OCI-LY7 (cell line): ENCODE results near the gene NAT9. TPM values are rescaled to one million over a fixed set of nuclear protein-coding genes. Genes with fewer than 3 reads are reported as not detected.

Experiments
- BruUV-seq: library from RNA; stranded (reverse); fragments of 400-500 nt; replicated peaks from 2 replicates; lab custom pipeline; 2021; lab: Mats Ljungman, UMichigan
- CTCF ChIA-PET: fragments of 300-600 bp; sonication (Branson Sonifier 250); formaldehyde crosslinking; loops from one replicate; lab custom pipeline; 2022; ENCODE audit warnings: antibody characterized with exemption; ENCODE audit not compliant: unreplicated experiment; lab: Charles Lee
- POLR2A ChIA-PET: fragments of 300-600 bp; sonication (Branson Sonifier 250); formaldehyde crosslinking; loops from one replicate; lab custom pipeline; 2022; ENCODE audit warnings: antibody characterized with exemption; lab: Charles Lee
- DNase-seq: peaks from one replicate; pipeline ENCODE4 v3.0.0-alpha.2; 2015; ENCODE audit warnings: low spot score
- H2AFZ ChIP-seq: fragments of 200-600 bp; sonication (generic), shearing (Covaris generic); 2 replicates; pipeline ENCODE4 v1.6.1; 2014; ENCODE audit warnings: mild to moderate bottlenecking, antibody characterized with exemption, low read length, moderate library complexity
- H3K27ac ChIP-seq: fragments of 200-600 bp; sonication (generic); 2 replicates; pipeline ENCODE4 v1.5.1; 2014; ENCODE audit warnings: mixed run types, low read depth, mild to moderate bottlenecking, moderate library complexity, low read length, inconsistent platforms; ENCODE audit not compliant: poor library complexity, severe bottlenecking
- H3K36me3 ChIP-seq: fragments of 200-600 bp; sonication (generic); 2 replicates; pipeline ENCODE4 v1.6.1; 2014; ENCODE audit warnings: mild to moderate bottlenecking, antibody characterized with exemption, low read length, moderate library complexity, mixed read lengths; ENCODE audit not compliant: insufficient read depth
- H3K4me1 ChIP-seq: fragments of 200-600 bp; sonication (generic); 2 replicates; pipeline ENCODE4 v1.5.1; 2014; ENCODE audit warnings: mild to moderate bottlenecking, low read length; ENCODE audit not compliant: insufficient read depth, poor library complexity, severe bottlenecking
- H3K4me2 ChIP-seq: fragments of 200-600 bp; sonication (generic); 2 replicates; pipeline ENCODE4 v1.6.1; 2014; ENCODE audit warnings: mild to moderate bottlenecking, low read length
- H3K4me3 ChIP-seq: fragments of 200-600 bp; sonication (generic); 2 replicates; pipeline ENCODE4 v1.5.1; 2014; ENCODE audit warnings: mild to moderate bottlenecking, low read depth, low read length; ENCODE audit not compliant: poor library complexity, severe bottlenecking
- H3K79me2 ChIP-seq: fragments of 200-600 bp; sonication (generic); 2 replicates; pipeline ENCODE4 v1.6.1; 2016; ENCODE audit warnings: low read depth, mild to moderate bottlenecking, low read length, moderate library complexity, mixed read lengths; ENCODE audit not compliant: insufficient read depth
- H3K9me2 ChIP-seq: fragments of 200-600 bp; sonication (generic); 2 replicates; pipeline ENCODE4 v1.6.1; 2016; ENCODE audit warnings: mild to moderate bottlenecking, low read length, mixed read lengths; ENCODE audit not compliant: insufficient read depth
- H3K9me3 ChIP-seq: fragments of 200-600 bp; sonication (generic); 2 replicates; pipeline ENCODE4 v1.6.1; 2014; ENCODE audit warnings: mild to moderate bottlenecking, mixed run types, low read length, mixed read lengths
- H4K20me1 ChIP-seq: fragments of 200-600 bp; sonication (generic); 2 replicates; pipeline ENCODE4 v1.6.1; 2014; ENCODE audit warnings: mild to moderate bottlenecking, antibody characterized with exemption, low read length, moderate library complexity, mixed read lengths; ENCODE audit not compliant: insufficient read depth
- EZH2phosphoT487 ChIP-seq: fragments of 200-600 bp; sonication (generic); IDR thresholded peaks from 2 replicates; pipeline ENCODE4 v1.6.1; 2018; ENCODE audit warnings: low read depth, borderline replicate concordance, mild to moderate bottlenecking, mixed run types, antibody characterized with exemption, low read length, moderate library complexity, mixed read lengths
- intact Hi-C: fragments of 100-400 bp; cut with micrococcal nuclease; formaldehyde crosslinking; loops from one replicate; pipeline ENCODE4 v1.10.0; 2022; ENCODE audit not compliant: unreplicated experiment
- total RNA-seq, 2 experiments: library from RNA; depleted of rRNA in 1 of 2; stranded (reverse); fragments of >200 nt in 1 of 2; shearing (Covaris generic) in 1 of 2; gene quantifications; 2 replicates each; pipeline ENCODE4 v1.2.3, GENCODE V29; 2014 to 2022
- TF ChIP-seq, protein P1 (sequence below): fragments of 200-600 bp; sonication (generic); conservative IDR thresholded peaks from 2 replicates; pipeline ENCODE4 v1.5.1; 2014; ENCODE audit warnings: mild to moderate bottlenecking, antibody characterized with exemption, low read length, moderate library complexity, mixed read lengths

Gene NAT9
- total RNA-seq, 2 experiments from 2014 or later, result 77.2 to 87.9 TPM

DNA sequence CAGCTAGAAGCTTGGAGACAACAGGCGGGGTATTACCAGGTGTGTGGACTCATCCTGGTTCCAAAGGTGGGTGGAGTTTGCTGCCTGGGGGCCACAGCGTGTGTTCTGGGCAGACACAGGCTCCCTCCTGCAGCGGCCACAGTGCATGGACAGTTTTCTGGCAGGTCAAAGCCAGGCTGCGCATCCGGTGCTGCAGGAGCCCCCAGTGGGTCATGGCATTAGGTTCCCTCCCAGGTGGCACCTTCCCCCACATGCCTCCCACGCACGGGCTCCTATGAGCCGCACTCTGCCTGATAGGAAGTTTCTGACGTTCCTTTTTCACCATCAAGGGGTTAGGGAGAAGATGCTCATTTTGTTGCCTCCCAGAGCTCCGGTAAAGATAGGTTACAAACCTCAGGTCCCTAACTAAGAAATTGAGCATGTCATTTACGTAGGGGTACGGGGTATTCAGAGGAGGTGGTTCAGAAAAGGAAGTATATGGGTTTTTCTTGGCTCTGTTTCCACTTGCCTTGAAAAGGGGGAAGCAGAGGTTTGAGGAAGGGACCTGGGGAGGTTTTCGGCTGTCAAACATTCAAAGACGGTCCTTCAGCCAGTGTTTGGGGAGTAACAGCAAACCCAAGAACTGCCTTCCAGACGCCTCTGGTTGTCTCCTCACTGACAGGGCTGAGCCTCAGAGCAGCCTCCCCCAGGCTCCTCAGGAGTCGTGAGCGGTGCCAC lies 32.7 kb upstream of the NAT9 start:
- BruUV-seq, result no TSS peak
- Histone ChIP-seq H2AFZ (no peak overlapping the region), H3K36me3 (no peaks in the 10 kb centered on the region), H3K4me3 (no peak overlapping the region), H3K27ac (no peak overlapping the region), H3K79me2 (no peaks in the 10 kb centered on the region), H3K4me2 (no peak overlapping the region), H3K4me1 (no peaks in the 10 kb centered on the region), H3K9me2 (no peaks in the 10 kb centered on the region), H4K20me1 (no peaks in the 10 kb centered on the region), H3K9me3 (no peaks in the 10 kb centered on the region)
- TF ChIP-seq EZH2phosphoT487, result no peak
- TF ChIP-seq, protein P1, sequence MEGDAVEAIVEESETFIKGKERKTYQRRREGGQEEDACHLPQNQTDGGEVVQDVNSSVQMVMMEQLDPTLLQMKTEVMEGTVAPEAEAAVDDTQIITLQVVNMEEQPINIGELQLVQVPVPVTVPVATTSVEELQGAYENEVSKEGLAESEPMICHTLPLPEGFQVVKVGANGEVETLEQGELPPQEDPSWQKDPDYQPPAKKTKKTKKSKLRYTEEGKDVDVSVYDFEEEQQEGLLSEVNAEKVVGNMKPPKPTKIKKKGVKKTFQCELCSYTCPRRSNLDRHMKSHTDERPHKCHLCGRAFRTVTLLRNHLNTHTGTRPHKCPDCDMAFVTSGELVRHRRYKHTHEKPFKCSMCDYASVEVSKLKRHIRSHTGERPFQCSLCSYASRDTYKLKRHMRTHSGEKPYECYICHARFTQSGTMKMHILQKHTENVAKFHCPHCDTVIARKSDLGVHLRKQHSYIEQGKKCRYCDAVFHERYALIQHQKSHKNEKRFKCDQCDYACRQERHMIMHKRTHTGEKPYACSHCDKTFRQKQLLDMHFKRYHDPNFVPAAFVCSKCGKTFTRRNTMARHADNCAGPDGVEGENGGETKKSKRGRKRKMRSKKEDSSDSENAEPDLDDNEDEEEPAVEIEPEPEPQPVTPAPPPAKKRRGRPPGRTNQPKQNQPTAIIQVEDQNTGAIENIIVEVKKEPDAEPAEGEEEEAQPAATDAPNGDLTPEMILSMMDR, result no peak
- intact Hi-C loops, result no loop called here
- ChIA-PET CTCF (no interaction called here), POLR2A (no interaction called here)
- no peak for DNase-seq

DNA sequence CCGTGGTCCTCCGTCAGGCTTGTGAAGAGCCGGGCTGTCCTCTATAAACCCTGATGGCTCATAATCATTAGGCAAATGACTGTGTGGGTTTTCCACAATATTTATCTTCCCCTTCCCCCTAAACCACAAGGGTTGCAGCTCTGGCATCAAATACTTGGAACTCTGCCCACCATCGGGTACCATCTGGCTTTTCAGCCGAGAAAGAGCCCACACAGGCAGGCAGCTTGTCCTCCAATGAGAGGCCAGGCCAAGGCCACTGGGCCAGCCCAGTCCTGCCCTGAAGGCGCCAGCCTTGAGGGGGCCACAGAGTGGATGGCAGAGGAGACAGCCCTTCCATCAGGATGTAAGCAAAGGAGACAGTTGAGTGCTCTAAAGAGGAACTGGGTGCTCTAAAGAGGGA lies 31.8 kb upstream of the NAT9 start:
- TF ChIP-seq, protein P1, result no peak
- TF ChIP-seq EZH2phosphoT487, result no peak
- no TSS peak for BruUV-seq
- no peak for DNase-seq
- intact Hi-C loops, result no loop called here
- H3K4me2 ChIP-seq, result no peak overlapping the region
- no peaks in the 10 kb centered on the region for H3K79me2 ChIP-seq
- H2AFZ ChIP-seq, result no peak overlapping the region
- no peak overlapping the region for H3K4me3 ChIP-seq
- ChIA-PET CTCF (interaction anchor here (1.0 kb wide), 1 partner anchor 25 kb away, joined by 3 read pairs; no protein-coding TSS in a partner anchor), POLR2A (no interaction called here)
- H3K4me1 ChIP-seq, result no peaks in the 10 kb centered on the region
- H3K36me3 ChIP-seq, result no peaks in the 10 kb centered on the region
- no peak overlapping the region for H3K27ac ChIP-seq
- H3K9me2 ChIP-seq, result no peaks in the 10 kb centered on the region
- no peaks in the 10 kb centered on the region for H4K20me1 ChIP-seq
- H3K9me3 ChIP-seq, result no peaks in the 10 kb centered on the region

DNA sequence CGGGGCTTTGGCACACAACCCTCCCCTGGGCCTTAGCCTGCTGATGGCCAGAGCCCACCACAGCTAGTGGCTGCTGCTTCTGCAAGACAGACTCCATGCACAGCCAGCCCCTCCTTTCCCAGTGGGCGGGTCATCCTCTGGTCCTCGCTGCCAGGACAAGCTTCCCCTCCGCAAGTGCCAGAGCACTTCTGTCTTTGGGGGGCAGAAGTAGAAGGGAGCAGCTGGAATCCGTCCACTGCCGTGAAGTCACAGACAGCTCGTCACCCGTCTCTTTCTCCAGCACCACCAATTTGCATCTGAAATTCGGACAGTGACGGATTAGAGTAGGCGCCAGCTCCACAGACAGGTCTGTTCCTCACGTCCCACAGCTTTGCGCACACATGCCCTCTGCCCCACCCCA lies 31.3 kb upstream of the NAT9 start:
- Histone ChIP-seq H2AFZ (no peak overlapping the region), H3K36me3 (no peaks in the 10 kb centered on the region), H3K4me2 (no peak overlapping the region), H3K79me2 (no peaks in the 10 kb centered on the region), H3K4me3 (no peak overlapping the region), H3K9me3 (no peaks in the 10 kb centered on the region), H4K20me1 (no peaks in the 10 kb centered on the region), H3K9me2 (no peaks in the 10 kb centered on the region), H3K27ac (no peak overlapping the region), H3K4me1 (no peaks in the 10 kb centered on the region)
- intact Hi-C loops, result no loop called here
- ChIA-PET POLR2A (interaction anchor here (1.1 kb wide), 1 partner anchor 15 kb away, joined by 3 read pairs; no protein-coding TSS in a partner anchor), CTCF (interaction anchor here (0.5 to 1.0 kb wide), 3 partner anchors 25 to 1853 kb away, joined by 3 to 5 read pairs (median 3); no protein-coding TSS in a partner anchor)
- DNase-seq, result no peak
- TF ChIP-seq, protein P1, result no peak
- TF ChIP-seq EZH2phosphoT487, result no peak
- no TSS peak for BruUV-seq
